Hepatocyte (in vitro differentiated cells): ENCODE measurements around the gene ZMIZ1. TPM values are rescaled to one million over a fixed set of nuclear protein-coding genes. Genes with fewer than 3 reads are reported as not detected.
"Not testable (repeated sequence)": the region's sequence is repeated elsewhere in the genome, so short reads cannot be mapped to it uniquely, and the experiment has no call there.

Experiments used
- DNase-seq: peaks from one replicate; pipeline ENCODE4 v3.0.0-alpha.2; 2016; ENCODE audit warnings: low spot score
- H2AFZ ChIP-seq: fragments of 200-600 bp; sonication (generic); 2 replicates; pipeline ENCODE4 v1.6.0; 2016; ENCODE audit warnings: antibody characterized with exemption, mild to moderate bottlenecking
- H3K27ac ChIP-seq: fragments of 200-600 bp; sonication (generic); 2 replicates; pipeline ENCODE4 v1.5.1; 2016; ENCODE audit warnings: mild to moderate bottlenecking
- H3K27me3 ChIP-seq: fragments of 200-600 bp; sonication (generic); 2 replicates; pipeline ENCODE4 v1.6.1; 2016
- H3K36me3 ChIP-seq: fragments of 200-600 bp; sonication (generic); replicated peaks from 2 replicates; pipeline ENCODE4 v1.5.1; 2016; ENCODE audit warnings: low read depth; ENCODE audit not compliant: insufficient read depth
- H3K4me1 ChIP-seq: fragments of 200-600 bp; sonication (generic); 2 replicates; pipeline ENCODE4 v1.5.1; 2016; ENCODE audit warnings: mild to moderate bottlenecking, moderate library complexity; ENCODE audit not compliant: insufficient read depth
- H3K4me2 ChIP-seq: fragments of 200-600 bp; sonication (generic); 2 replicates; pipeline ENCODE4 v1.6.0; 2016
- H3K4me3 ChIP-seq: fragments of 200-600 bp; sonication (generic); 2 replicates; pipeline ENCODE4 v1.5.1; 2016; ENCODE audit warnings: mild to moderate bottlenecking
- H3K79me2 ChIP-seq: fragments of 200-600 bp; sonication (generic); 2 replicates; pipeline ENCODE4 v1.6.0; 2017; ENCODE audit warnings: mild to moderate bottlenecking
- H3K9me2 ChIP-seq: fragments of 200-600 bp; sonication (generic); replicated peaks from 2 replicates; pipeline ENCODE4 v1.6.0; 2017; ENCODE audit warnings: mild to moderate bottlenecking; ENCODE audit not compliant: insufficient read depth
- H3K9me3 ChIP-seq: fragments of 200-600 bp; sonication (generic); 2 replicates; pipeline ENCODE4 v1.5.1; 2016; ENCODE audit warnings: low read depth, mild to moderate bottlenecking
- H4K20me1 ChIP-seq: fragments of 200-600 bp; sonication (generic); 2 replicates; pipeline ENCODE4 v1.6.0; 2016; ENCODE audit warnings: mild to moderate bottlenecking; ENCODE audit not compliant: insufficient read depth, poor library complexity, severe bottlenecking
- CTCF ChIP-seq: fragments of 200-600 bp; sonication (generic); IDR thresholded peaks from 2 replicates; pipeline ENCODE4 v1.5.1; 2016; ENCODE audit warnings: antibody characterized with exemption, mild to moderate bottlenecking; ENCODE audit not compliant: poor library complexity
- EZH2 ChIP-seq: fragments of 200-600 bp; sonication (generic); IDR thresholded peaks from 2 replicates; pipeline ENCODE4 v1.6.1; 2016; ENCODE audit warnings: antibody characterized with exemption, mild to moderate bottlenecking, borderline replicate concordance
- EZH2phosphoT487 ChIP-seq: fragments of 200-600 bp; sonication (generic); IDR thresholded peaks from one replicate; pipeline ENCODE4 v1.6.1; 2018; ENCODE audit warnings: antibody characterized with exemption, mild to moderate bottlenecking, low read depth, moderate library complexity; ENCODE audit not compliant: unreplicated experiment, severe bottlenecking
- WGBS: methylation state at CpG from one replicate; pipeline ENCODE4 v1.1.6; 2016; ENCODE audit warnings: low lambda C conversion rate; ENCODE audit errors: missing lambda C conversion rate; 5-methylcytosine and 5-hydroxymethylcytosine counted together
- polyA plus RNA-seq: library from polyadenylated mRNA; unstranded; fragments of >200 nt; fragmentation: Nextera tagmentation; extraction: Ambion mirVana; gene quantifications from 2 replicates; pipeline ENCODE4 v1.2.1, GENCODE V29; 2016
- total RNA-seq: library from RNA; depleted of rRNA; stranded (reverse); fragments of >200 nt; gene quantifications from 2 replicates; pipeline ENCODE4 v1.2.3, GENCODE V29; 2014

Gene ZMIZ1
- total and polyA plus RNA-seq, 2 experiments from 2014 or later: 30.9 to 32.4 TPM

GRCh38 chr10:79335470-79336235 is 266.9 kb downstream of the ZMIZ1 start:
- Histone ChIP-seq H3K4me1 (no peaks in the 10 kb centered on the region), H3K9me3 (no peaks in the 10 kb centered on the region), H3K79me2 (no peaks in the 10 kb centered on the region), H3K9me2 (no peaks in the 10 kb centered on the region), H3K36me3 (no peaks in the 10 kb centered on the region), H3K27ac (no peak overlapping the region), H4K20me1 (no peaks in the 10 kb centered on the region), H3K4me2 (no peak overlapping the region), H3K27me3 (no peaks in the 10 kb centered on the region), H3K4me3 (no peak overlapping the region), H2AFZ (no peak overlapping the region)
- no peak for DNase-seq
- 88% methylated on average over 13 of the region's 13 CpGs for WGBS
- no peak for TF ChIP-seq EZH2phosphoT487
- TF ChIP-seq EZH2: no peak

GRCh38 chr10:79336276-79336675 is 267.5 kb downstream of the ZMIZ1 start:
- DNase-seq: no peak
- H3K9me2 ChIP-seq: no peaks in the 10 kb centered on the region
- no peaks in the 10 kb centered on the region for H3K27me3 ChIP-seq
- no peak overlapping the region for H3K27ac ChIP-seq
- H3K4me1 ChIP-seq: no peaks in the 10 kb centered on the region
- WGBS: 84% methylated on average over 3 of the region's 3 CpGs
- no peak overlapping the region for H3K4me3 ChIP-seq
- H3K4me2 ChIP-seq: no peak overlapping the region
- no peak overlapping the region for H2AFZ ChIP-seq
- no peaks in the 10 kb centered on the region for H3K79me2 ChIP-seq
- TF ChIP-seq EZH2 (no peak), EZH2phosphoT487 (no peak), CTCF (no peak)
- no peaks in the 10 kb centered on the region for H4K20me1 ChIP-seq
- H3K36me3 ChIP-seq: no peaks in the 10 kb centered on the region
- H3K9me3 ChIP-seq: no peaks in the 10 kb centered on the region

GRCh38 chr10:79336739-79337138 is 268.0 kb downstream of the ZMIZ1 start:
- DNase-seq: no peak
- Histone ChIP-seq H3K27me3 (no peaks in the 10 kb centered on the region), H3K36me3 (no peaks in the 10 kb centered on the region), H3K9me2 (no peaks in the 10 kb centered on the region), H3K27ac (no peak overlapping the region), H4K20me1 (no peaks in the 10 kb centered on the region), H3K9me3 (no peaks in the 10 kb centered on the region), H3K79me2 (no peaks in the 10 kb centered on the region), H3K4me2 (no peak overlapping the region), H3K4me3 (no peak overlapping the region), H2AFZ (no peak overlapping the region), H3K4me1 (no peaks in the 10 kb centered on the region)
- WGBS: 47% methylated on average over 7 of the region's 7 CpGs
- TF ChIP-seq CTCF (no peak), EZH2 (no peak)

- not testable (repeated sequence) for DNase-seq, H3K27me3 ChIP-seq, H3K9me3 ChIP-seq, H3K36me3 ChIP-seq, H3K4me3 ChIP-seq, H3K9me2 ChIP-seq, H3K4me1 ChIP-seq, H4K20me1 ChIP-seq, H3K27ac ChIP-seq, H3K4me2 ChIP-seq, H3K79me2 ChIP-seq, H2AFZ ChIP-seq
- WGBS: 100% methylated on average over 7 of the region's 11 CpGs
Observed at GRCh38 chr10:79337783-79338469, 269.2 kb downstream of the ZMIZ1 start.
